ENCODE data around the gene HBZ. TPM values are rescaled to one million over a fixed set of nuclear protein-coding genes. Genes with fewer than 3 reads are reported as not detected.

HBZ gene
- 1 to 10 TPM; 1.4 to 5.0 TPM for total RNA-seq
- 1 to 10 TPM; 1.1 to 3.3 TPM for polyA plus RNA-seq (ENCODE audit: insufficient read length in 2 of 2)
- long read RNA-seq, donor 1, partial matches to known transcripts, result 0 of 3 reads
- long read RNA-seq, donor 1, other reads (novel, unspliced or antisense), result 0 of 3 reads
- long read RNA-seq, donor 2, transcript HBZ-201 (3 exons, 755 nt), result major isoform, 26 of 26 reads
- long read RNA-seq, donor 2, partial matches to known transcripts, result 0 of 26 reads
- long read RNA-seq, donor 2, other reads (novel, unspliced or antisense), result 0 of 26 reads
- long read RNA-seq, donor 3, transcript HBZ-201 (3 exons, 755 nt), result major isoform, 6 of 6 reads
- long read RNA-seq, donor 3, partial matches to known transcripts, result 0 of 6 reads
- long read RNA-seq, donor 3, other reads (novel, unspliced or antisense), result 0 of 6 reads
- long read RNA-seq, donor 4, partial matches to known transcripts, result 0 of 1 reads
- long read RNA-seq, donor 4, other reads (novel, unspliced or antisense), result 0 of 1 reads

- Histone ChIP-seq H3K27me3 (ENCODE audit: control insufficient read depth, insufficient read depth, low read length) (peaks cover 35% of the 10 kb centered on the region), H3K9me3 (ENCODE audit: control insufficient read depth, insufficient read depth, low read length) (no peaks in the 10 kb centered on the region), H3K27ac (ENCODE audit: low read depth, low read length) (no peak within 1 kb of the TSS), H3K4me3 (ENCODE audit: low read depth, low read length) (no peak within 1 kb of the TSS), H3K36me3 (ENCODE audit: control insufficient read depth, insufficient read depth, low read length) (no peaks in the 10 kb centered on the region), H3K4me1 (ENCODE audit: control insufficient read depth, insufficient read depth, low read length) (peaks cover 11% of the 10 kb centered on the region)
- 86% methylated on average over 13 of the region's 17 CpGs for WGBS (ENCODE audit: insufficient coverage)
- no peak for DNase-seq (ENCODE audit: low read depth in 4 of 6, low spot score in 6 of 6)
Measured at GRCh38 chr16:152141-153128, at the start of gene HBZ. Gene HBZ (plus strand): TSS chr16:152644. CDS start chr16:152910, 266 bp downstream.

- no peak for DNase-seq (ENCODE audit: low read depth in 4 of 6, low spot score in 6 of 6)
- Histone ChIP-seq H3K27me3 (ENCODE audit: control insufficient read depth, insufficient read depth, low read length) (no peaks in the 10 kb centered on the region), H3K4me1 (ENCODE audit: control insufficient read depth, insufficient read depth, low read length) (peaks cover 34% of the 10 kb centered on the region), H3K9me3 (ENCODE audit: control insufficient read depth, insufficient read depth, low read length) (no peaks in the 10 kb centered on the region), H3K4me3 (ENCODE audit: low read depth, low read length) (no peak overlapping the region), H3K36me3 (ENCODE audit: control insufficient read depth, insufficient read depth, low read length) (peaks cover 60% of the 10 kb centered on the region), H3K27ac (ENCODE audit: low read depth, low read length) (no peak overlapping the region)
- 88% methylated on average over 5 of the region's 5 CpGs for WGBS (ENCODE audit: insufficient coverage)
Measured at GRCh38 chr16:104355-104754, 48.1 kb upstream of the HBZ start.

- H3K36me3 ChIP-seq (ENCODE audit: control insufficient read depth, insufficient read depth, low read length), result peaks cover 57% of the 10 kb centered on the region
- H3K4me1 ChIP-seq (ENCODE audit: control insufficient read depth, insufficient read depth, low read length), result peaks cover 34% of the 10 kb centered on the region
- no peak overlapping the region for H3K4me3 ChIP-seq (ENCODE audit: low read depth, low read length)
- H3K9me3 ChIP-seq (ENCODE audit: control insufficient read depth, insufficient read depth, low read length), result no peaks in the 10 kb centered on the region
- WGBS (ENCODE audit: insufficient coverage), result 100% methylated on average over 2 of the region's 3 CpGs
- no peak overlapping the region for H3K27ac ChIP-seq (ENCODE audit: low read depth, low read length)
- no peak for DNase-seq (ENCODE audit: low read depth in 4 of 6, low spot score in 6 of 6)
- no peaks in the 10 kb centered on the region for H3K27me3 ChIP-seq (ENCODE audit: control insufficient read depth, insufficient read depth, low read length)
Measured at GRCh38 chr16:104928-105327, 47.5 kb upstream of the HBZ start.

DNA sequence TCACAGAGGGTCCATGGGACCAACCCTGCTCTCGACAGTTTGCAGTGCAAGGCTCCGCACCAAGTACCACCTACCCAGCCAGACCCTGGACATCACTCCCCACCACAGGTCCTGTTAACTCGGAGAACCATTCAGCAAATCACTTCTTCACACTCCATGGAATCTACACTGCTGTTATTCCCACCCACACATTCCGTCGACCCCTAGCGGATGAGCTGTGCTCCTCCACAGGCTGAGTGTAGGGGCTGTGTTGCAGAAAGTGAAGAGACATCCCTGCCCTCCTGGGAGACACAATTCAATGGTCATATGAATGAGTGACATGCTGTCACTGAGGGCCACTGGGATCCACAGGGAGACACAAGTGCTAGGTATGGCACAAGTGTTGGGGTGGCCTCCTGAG lies 46.9 kb upstream of the HBZ start:
- Histone ChIP-seq H3K36me3 (ENCODE audit: control insufficient read depth, insufficient read depth, low read length) (peaks cover 58% of the 10 kb centered on the region), H3K27me3 (ENCODE audit: control insufficient read depth, insufficient read depth, low read length) (no peaks in the 10 kb centered on the region)

DNA sequence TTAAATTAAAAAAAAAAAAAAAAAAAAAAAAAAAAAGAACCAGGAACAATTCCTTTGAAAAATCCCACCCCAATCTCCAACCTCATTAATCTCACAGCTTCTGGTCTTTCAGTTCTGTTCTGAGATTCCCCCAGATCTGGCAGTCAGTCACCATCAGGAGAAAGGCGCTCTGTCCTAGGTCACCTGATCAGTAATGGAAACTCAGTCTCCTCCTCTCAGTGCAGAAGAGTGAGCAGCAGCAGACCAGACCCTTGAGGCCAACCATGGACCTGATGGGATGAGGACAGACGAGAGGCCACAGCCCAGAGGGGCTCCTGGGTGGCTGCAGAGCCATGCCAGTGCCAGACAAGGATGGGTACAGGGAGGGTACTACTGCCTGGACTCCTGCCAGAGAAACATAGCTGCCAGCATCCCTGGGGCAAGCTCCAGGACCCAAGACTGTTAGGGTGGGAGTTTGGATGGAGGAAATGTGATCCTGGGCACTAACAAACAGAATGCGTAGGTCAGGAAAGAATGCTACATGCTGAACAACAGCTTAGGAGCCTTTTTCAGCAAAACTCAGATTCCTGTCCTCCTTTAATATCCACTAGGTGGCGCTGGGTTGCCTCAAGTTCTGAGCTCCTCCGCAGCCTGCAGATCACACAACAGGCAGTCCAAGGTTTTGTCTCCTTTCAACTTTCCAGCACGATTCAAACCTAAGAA lies 45.7 kb upstream of the HBZ start:
- 26% methylated on average over 6 of the region's 6 CpGs for WGBS (ENCODE audit: insufficient coverage)
- H3K36me3 ChIP-seq (ENCODE audit: control insufficient read depth, insufficient read depth, low read length), result peaks cover 60% of the 10 kb centered on the region
- no peaks in the 10 kb centered on the region for H3K27me3 ChIP-seq (ENCODE audit: control insufficient read depth, insufficient read depth, low read length)
- DNase-seq (ENCODE audit: low read depth in 4 of 6, low spot score in 6 of 6), result peak; percentile 44 to 96 (median 68)
- peaks cover 25% of the 10 kb centered on the region for H3K4me1 ChIP-seq (ENCODE audit: control insufficient read depth, insufficient read depth, low read length)
- no peak overlapping the region for H3K27ac ChIP-seq (ENCODE audit: low read depth, low read length)
- H3K9me3 ChIP-seq (ENCODE audit: control insufficient read depth, insufficient read depth, low read length), result no peaks in the 10 kb centered on the region
- H3K4me3 ChIP-seq (ENCODE audit: low read depth, low read length), result no peak overlapping the region

More for the DNA sequence above, 46.9 kb upstream of the HBZ start:
- peaks cover 34% of the 10 kb centered on the region for H3K4me1 ChIP-seq (ENCODE audit: control insufficient read depth, insufficient read depth, low read length)
- no peaks in the 10 kb centered on the region for H3K9me3 ChIP-seq (ENCODE audit: control insufficient read depth, insufficient read depth, low read length)
- H3K27ac ChIP-seq (ENCODE audit: low read depth, low read length), result no peak overlapping the region
- no peak overlapping the region for H3K4me3 ChIP-seq (ENCODE audit: low read depth, low read length)
- 100% methylated on average over 3 of the region's 6 CpGs for WGBS (ENCODE audit: insufficient coverage)
- no peak for DNase-seq (ENCODE audit: low read depth in 4 of 6, low spot score in 6 of 6)

- Histone ChIP-seq H3K27ac (ENCODE audit: low read depth, low read length) (no peak overlapping the region), H3K4me3 (ENCODE audit: low read depth, low read length) (no peak overlapping the region), H3K4me1 (ENCODE audit: control insufficient read depth, insufficient read depth, low read length) (peaks cover under 1% of the 10 kb centered on the region), H3K27me3 (ENCODE audit: control insufficient read depth, insufficient read depth, low read length) (no peaks in the 10 kb centered on the region), H3K36me3 (ENCODE audit: control insufficient read depth, insufficient read depth, low read length) (peaks cover 58% of the 10 kb centered on the region), H3K9me3 (ENCODE audit: control insufficient read depth, insufficient read depth, low read length) (no peaks in the 10 kb centered on the region)
- 95% methylated on average over 17 of the region's 21 CpGs for WGBS (ENCODE audit: insufficient coverage)
- DNase-seq (ENCODE audit: low read depth in 4 of 6, low spot score in 6 of 6), result no peak
Measured at GRCh38 chr16:112153-112840, 40.1 kb upstream of the HBZ start.

GRCh38 chr16:114327-114726 lies 38.1 kb upstream of the HBZ start:
- Histone ChIP-seq H3K27ac (ENCODE audit: low read depth, low read length) (no peak overlapping the region), H3K4me3 (ENCODE audit: low read depth, low read length) (no peak overlapping the region), H3K4me1 (ENCODE audit: control insufficient read depth, insufficient read depth, low read length) (peaks cover 5% of the 10 kb centered on the region), H3K27me3 (ENCODE audit: control insufficient read depth, insufficient read depth, low read length) (no peaks in the 10 kb centered on the region), H3K36me3 (ENCODE audit: control insufficient read depth, insufficient read depth, low read length) (peaks cover 63% of the 10 kb centered on the region), H3K9me3 (ENCODE audit: control insufficient read depth, insufficient read depth, low read length) (no peaks in the 10 kb centered on the region)
- no peak for DNase-seq (ENCODE audit: low read depth in 4 of 6, low spot score in 6 of 6)
- WGBS (ENCODE audit: insufficient coverage), result no CpG with 5 or more reads among the region's 2 CpGs

- H3K27me3 ChIP-seq (ENCODE audit: control insufficient read depth, insufficient read depth, low read length), result no peaks in the 10 kb centered on the region
- H3K4me3 ChIP-seq (ENCODE audit: low read depth, low read length), result no peak overlapping the region
- H3K36me3 ChIP-seq (ENCODE audit: control insufficient read depth, insufficient read depth, low read length), result peaks cover 56% of the 10 kb centered on the region
- H3K4me1 ChIP-seq (ENCODE audit: control insufficient read depth, insufficient read depth, low read length), result peaks cover 5% of the 10 kb centered on the region
- no peak for DNase-seq (ENCODE audit: low read depth in 4 of 6, low spot score in 6 of 6)
- no peak overlapping the region for H3K27ac ChIP-seq (ENCODE audit: low read depth, low read length)
- H3K9me3 ChIP-seq (ENCODE audit: control insufficient read depth, insufficient read depth, low read length), result no peaks in the 10 kb centered on the region
- 83% methylated on average over 3 of the region's 7 CpGs for WGBS (ENCODE audit: insufficient coverage)
Measured at GRCh38 chr16:116015-116414, 36.4 kb upstream of the HBZ start.

All from spinal cord (tissue), 10 donors.